B cell (primary cell): ENCODE measurements around the gene CYFIP2. TPM values are rescaled to one million over a fixed set of nuclear protein-coding genes. Genes with fewer than 3 reads are reported as not detected.

Experiments
- ATAC-seq: fragments of 200-7000 bp; cut with Tn5 transposase; one replicate; pipeline ENCODE4 v1.10.0; 2021; ENCODE audit warnings: low read depth, mild to moderate bottlenecking, moderate number of reproducible peaks, moderate library complexity
- CTCF ChIA-PET: fragments of 350-600 bp; sonication (Branson Sonifier 250); formaldehyde crosslinking; loops from one replicate; lab custom pipeline; 2021; ENCODE audit warnings: antibody characterized with exemption, inconsistent platforms; lab: Charles Lee
- POLR2A ChIA-PET: fragments of 350-600 bp; sonication (Branson Sonifier 250); formaldehyde crosslinking; loops from one replicate; lab custom pipeline; 2021; ENCODE audit warnings: antibody characterized with exemption; lab: Charles Lee
- DNase-seq: peaks from one replicate; pipeline ENCODE4 v3.0.0; 2013
- H2AFZ ChIP-seq: 2 replicates; pipeline ENCODE4 v1.6.1; 2012; ENCODE audit warnings: mild to moderate bottlenecking, low read depth, low read length; ENCODE audit not compliant: insufficient read depth, poor library complexity, severe bottlenecking
- H3K27ac ChIP-seq, 2 donors: 1 replicate in 1 of 2; 2 replicates in 1 of 2; pipeline ENCODE4 v1.5.1; 2012 to 2013; ENCODE audit warnings: low read length in 2 of 2, mild to moderate bottlenecking in 2 of 2, moderate library complexity in 1 of 2
- H3K27me3 ChIP-seq, 4 experiments: fragments of 200-600 bp in 1 of 4; sonication (generic) in 1 of 4; replicated peaks in 1 of 4; 1 replicate in 2 of 4; 2 replicates in 2 of 4; pipeline versions ENCODE4 v1.6.1 to v1.7.0; 2013 to 2016; ENCODE audit warnings: low read length in 3 of 4, mild to moderate bottlenecking in 2 of 4, mixed read lengths in 1 of 4, moderate library complexity in 1 of 4; ENCODE audit not compliant: insufficient read depth in 4 of 4, control insufficient read depth in 3 of 4; ENCODE audit errors: control extremely low read depth in 1 of 4
- H3K36me3 ChIP-seq, 2 experiments: replicated peaks in 1 of 2; 1 replicate in 1 of 2; 2 replicates in 1 of 2; pipeline versions ENCODE4 v1.6.1 to v1.7.1; 2013; ENCODE audit warnings: low read length in 1 of 2; ENCODE audit not compliant: insufficient read depth in 2 of 2, control insufficient read depth in 1 of 2; ENCODE audit errors: control extremely low read depth in 1 of 2, extremely low read depth in 1 of 2
- H3K4me1 ChIP-seq, 2 donors: fragments of 200-600 bp in 1 of 2; sonication (generic) in 1 of 2; 1 replicate in 1 of 2; 2 replicates in 1 of 2; pipeline versions ENCODE4 v1.5.1 to v1.6.1; 2013 to 2017; ENCODE audit warnings: low read length in 2 of 2; ENCODE audit not compliant: control insufficient read depth in 2 of 2, insufficient read depth in 2 of 2
- H3K4me2 ChIP-seq: replicated peaks from 2 replicates; pipeline ENCODE3; 2012; ENCODE audit warnings: mild to moderate bottlenecking, low read depth, low read length; ENCODE audit not compliant: poor library complexity, severe bottlenecking
- H3K4me3 ChIP-seq, 5 experiments: fragments of 200-600 bp in 1 of 5; sonication (generic) in 1 of 5; 1 replicate in 3 of 5; 2 replicates in 2 of 5; pipeline versions ENCODE4 v1.5.1 to v1.7.0; 2011 to 2016; ENCODE audit warnings: low read length in 4 of 5, mild to moderate bottlenecking in 4 of 5, low read depth in 2 of 5, control low read depth in 1 of 5, moderate library complexity in 1 of 5; ENCODE audit not compliant: insufficient read depth in 1 of 5; ENCODE audit errors: control extremely low read depth in 1 of 5, extremely low read depth in 1 of 5
- H3K79me2 ChIP-seq: fragments of 200-600 bp; sonication (generic); one replicate; pipeline ENCODE4 v1.6.0; 2016; ENCODE audit warnings: low read length; ENCODE audit not compliant: control insufficient read depth, insufficient read depth
- H3K9ac ChIP-seq: fragments of 200-600 bp; sonication (generic); 2 replicates; pipeline ENCODE4 v1.6.1; 2017; ENCODE audit warnings: mild to moderate bottlenecking, low read length, moderate library complexity
- H3K9me3 ChIP-seq, 3 donors: one replicate each; pipeline versions ENCODE4 v1.6.1 to v1.7.1; 2013; ENCODE audit warnings: low read length in 2 of 3; ENCODE audit not compliant: control insufficient read depth in 2 of 3, insufficient read depth in 1 of 3; ENCODE audit errors: control extremely low read depth in 1 of 3
- H4K20me1 ChIP-seq: 2 replicates; pipeline ENCODE4 v1.6.0; 2012; ENCODE audit warnings: mild to moderate bottlenecking, low read length; ENCODE audit not compliant: insufficient read depth, control insufficient read depth, poor library complexity, severe bottlenecking
- H3K27ac Mint-ChIP-seq: one replicate; pipeline ENCODE4 v1.8.0; 2021; ENCODE audit warnings: mixed read lengths
- H3K27me3 Mint-ChIP-seq: one replicate; pipeline ENCODE4 v1.8.0; 2021; ENCODE audit warnings: mixed read lengths
- H3K4me1 Mint-ChIP-seq: one replicate; pipeline ENCODE4 v1.8.0; 2021; ENCODE audit warnings: mixed read lengths
- H3K4me3 Mint-ChIP-seq: one replicate; pipeline ENCODE4 v1.8.0; 2021; ENCODE audit warnings: mixed read lengths
- H3K9me3 Mint-ChIP-seq: one replicate; pipeline ENCODE4 v1.8.0; 2022; ENCODE audit warnings: mixed read lengths; ENCODE audit not compliant: insufficient read depth
- CTCF ChIP-seq: fragments of 200-600 bp; IDR thresholded peaks from one replicate; pipeline ENCODE4 v1.8.0; 2022; ENCODE audit warnings: antibody characterized with exemption, mild to moderate bottlenecking
- EZH2 ChIP-seq: IDR thresholded peaks from 2 replicates; pipeline ENCODE4 v1.6.1; 2012; ENCODE audit warnings: borderline replicate concordance, low read depth, mild to moderate bottlenecking, moderate library complexity, low read length; ENCODE audit not compliant: insufficient read depth, poor library complexity, severe bottlenecking
- WGBS: methylation state at CpG from one replicate; pipeline ENCODE4 v1.1.5; 2013; ENCODE audit warnings: missing lambda C conversion rate; ENCODE audit not compliant: insufficient coverage; 5-methylcytosine and 5-hydroxymethylcytosine counted together
- intact Hi-C: fragments of 100-400 bp; cut with micrococcal nuclease; formaldehyde crosslinking; loops from one replicate; pipeline ENCODE4 v1.10.0; 2022
- polyA plus RNA-seq: library from polyadenylated mRNA; depleted of rRNA; stranded (reverse); fragments of >200 nt; gene quantifications from 2 replicates; pipeline ENCODE4 v1.2.3, GENCODE V29; 2012
- total RNA-seq, 2 donors: library from RNA; stranded (reverse); fragments of 120-200 nt in 1 of 2; gene quantifications; 1 replicate in 1 of 2; 2 replicates in 1 of 2; pipeline versions ENCODE4 v1.2.3 to v1.2.4, GENCODE V29; 2013 to 2022

Gene CYFIP2
- total and polyA plus RNA-seq, 2 donors (not counting 1 experiment from before 2014, with no cell fraction given) = 231 to 663 TPM

- Histone ChIP-seq H3K27ac (no peak overlapping the region), H3K79me2 (no peaks in the 10 kb centered on the region), H3K27me3 (no peaks in the 10 kb centered on the region), H3K9me3 (no peaks in the 10 kb centered on the region), H2AFZ (no peak overlapping the region), H3K4me1 (no peaks in the 10 kb centered on the region), H3K4me2 (no peak overlapping the region), H3K4me3 (no peak overlapping the region), H4K20me1 (no peaks in the 10 kb centered on the region), H3K9ac (no peak overlapping the region), H3K36me3 (no peaks in the 10 kb centered on the region)
- intact Hi-C loops = no loop called here
- no peak overlapping the region for H3K4me3 Mint-ChIP-seq
- WGBS = 73% methylated on average over 4 of the region's 6 CpGs
- POLR2A ChIA-PET = no interaction called here
- DNase-seq (no peak), ATAC-seq (no peak)
- no peak for TF ChIP-seq EZH2
- TF ChIP-seq CTCF = no peak
- no peak overlapping the region for H3K27ac Mint-ChIP-seq
- H3K4me1 Mint-ChIP-seq = no peaks in the 10 kb centered on the region
- no peaks in the 10 kb centered on the region for H3K9me3 Mint-ChIP-seq
- CTCF ChIA-PET = interaction anchor here (1.9 kb wide), 1 partner anchor 21 kb away, joined by 7 read pairs; no protein-coding TSS in a partner anchor
- H3K27me3 Mint-ChIP-seq = no peaks in the 10 kb centered on the region
Observed at GRCh38 chr5:157232706-157233105, 33.2 kb upstream of the CYFIP2 start.

- no peak overlapping the region for H2AFZ ChIP-seq
- TF ChIP-seq CTCF (no peak), EZH2 (no peak)
- DNase-seq (no peak), ATAC-seq (no peak)
- H3K27me3 Mint-ChIP-seq = no peaks in the 10 kb centered on the region
- no peak overlapping the region for H3K9ac ChIP-seq
- H3K27ac ChIP-seq = no peak overlapping the region
- H3K9me3 Mint-ChIP-seq = no peaks in the 10 kb centered on the region
- no peaks in the 10 kb centered on the region for H3K4me1 Mint-ChIP-seq
- no peaks in the 10 kb centered on the region for H3K36me3 ChIP-seq
- H3K27me3 ChIP-seq = no peaks in the 10 kb centered on the region
- H3K4me2 ChIP-seq = no peak overlapping the region
- no peak overlapping the region for H3K4me3 ChIP-seq
- POLR2A ChIA-PET = no interaction called here
- H3K27ac Mint-ChIP-seq = no peak overlapping the region
- no peak overlapping the region for H3K4me3 Mint-ChIP-seq
- no peaks in the 10 kb centered on the region for H3K4me1 ChIP-seq
- CTCF ChIA-PET = interaction anchor here (0.6 to 1.9 kb wide), 2 partner anchors 20 to 715 kb away, joined by 3 to 7 read pairs; no protein-coding TSS in a partner anchor
- 100% methylated on average over 1 of the region's 3 CpGs for WGBS
- no peaks in the 10 kb centered on the region for H3K9me3 ChIP-seq
- intact Hi-C loops = no loop called here
- no peaks in the 10 kb centered on the region for H4K20me1 ChIP-seq
- no peaks in the 10 kb centered on the region for H3K79me2 ChIP-seq
Observed at GRCh38 chr5:157233515-157233914, 32.4 kb upstream of the CYFIP2 start.
